RWPE1 (cell line): Measurements from ENCODE around the gene GDF7.

Experiments
- CTCF ChIA-PET: fragments of 350-600 bp; sonication (Branson Sonifier 250); formaldehyde crosslinking; extraction: SDS; loops from one replicate; lab custom pipeline; 2021; lab: Yijun Ruan, JAX
- POLR2A ChIA-PET: fragments of 400-600 bp; formaldehyde crosslinking; extraction: SDS; loops from one replicate; lab custom pipeline; 2020; ENCODE audit warnings: antibody characterized with exemption; ENCODE audit not compliant: low non-redundant PET; lab: Yijun Ruan, JAX
- DNase-seq: peaks from one replicate; pipeline ENCODE4 v3.0.0; 2012; ENCODE audit warnings: low spot score
- H3K27ac ChIP-seq: fragments of 450-650 bp; 2 replicates; pipeline ENCODE4 v1.5.1; 2017
- CTCF ChIP-seq: fragments of 450-650 bp; conservative IDR thresholded peaks from 2 replicates; pipeline ENCODE4 v1.5.1; 2017; ENCODE audit warnings: low read depth, mild to moderate bottlenecking

Gene GDF7

GRCh38 chr2:20665243-20666004, 1.5 kb upstream of the GDF7 start:
- H3K27ac ChIP-seq = no peak overlapping the region
- POLR2A ChIA-PET = no interaction called here
- CTCF ChIA-PET = interaction anchor here (0.6 to 1.0 kb wide), 3 partner anchors 9 to 297 kb away, joined by 3 to 4 read pairs (median 4); no protein-coding TSS in a partner anchor
- TF ChIP-seq CTCF = no peak
- no peak for DNase-seq

- H3K27ac ChIP-seq = no peak overlapping the region
- POLR2A ChIA-PET = interaction anchor here (0.6 kb wide), 1 partner anchor 157 kb away, joined by 3 read pairs; the partner anchor contains the start of gene LDAH
- CTCF ChIA-PET = interaction anchor here (0.6 to 1.0 kb wide), 5 partner anchors 8 to 297 kb away, joined by 3 to 4 read pairs (median 3); no protein-coding TSS in a partner anchor
- no peak for TF ChIP-seq CTCF
- no peak for DNase-seq
Observed at GRCh38 chr2:20666005-20666303, 990 bp upstream of the GDF7 start.

GRCh38 chr2:20667151-20667530, 197 bp downstream of the GDF7 start:
- TF ChIP-seq CTCF = no peak
- ChIA-PET POLR2A (no interaction called here), CTCF (interaction anchor here (0.6 kb wide), 1 partner anchor 334 kb away, joined by 3 read pairs; no protein-coding TSS in a partner anchor)
- DNase-seq = no peak
- H3K27ac ChIP-seq = no peak overlapping the region

- H3K27ac ChIP-seq = no peak overlapping the region
- POLR2A ChIA-PET = no interaction called here
- no peak for DNase-seq
- TF ChIP-seq CTCF = no peak
- CTCF ChIA-PET = interaction anchor here (0.6 kb wide), 4 partner anchors 10 to 469 kb away, joined by 3 read pairs; no protein-coding TSS in a partner anchor
Observed at GRCh38 chr2:20667531-20668401, 822 bp downstream of the GDF7 start.

- ChIA-PET POLR2A (no interaction called here), CTCF (no interaction called here)
- no peak for TF ChIP-seq CTCF
- no peak for DNase-seq
- no peak overlapping the region for H3K27ac ChIP-seq
Observed at GRCh38 chr2:20668451-20668850, 1.5 kb downstream of the GDF7 start.

GRCh38 chr2:20668871-20669475, 2.0 kb downstream of the GDF7 start:
- TF ChIP-seq CTCF = no peak
- no peak for DNase-seq
- ChIA-PET CTCF (no interaction called here), POLR2A (no interaction called here)
- no peak overlapping the region for H3K27ac ChIP-seq
